Gastroesophageal sphincter (tissue), 3 donors: ENCODE measurements around the gene KRT3.

ENCODE experiments used
- CTCF ChIP-seq, 4 experiments: fragments of 200-600 bp in 2 of 4; fragments of 450-650 bp in 2 of 4; sonication (generic) in 1 of 4; IDR thresholded peaks; one replicate each; pipeline ENCODE4 v1.5.1; 2017 to 2019; ENCODE audit warnings: antibody characterized with exemption in 4 of 4, mild to moderate bottlenecking in 2 of 4, moderate library complexity in 2 of 4
- EP300 ChIP-seq: sonication (generic); formaldehyde crosslinking; IDR thresholded peaks from one replicate; pipeline ENCODE4 v1.6.1; 2017; ENCODE audit warnings: antibody characterized with exemption, mild to moderate bottlenecking
- POLR2A ChIP-seq, 2 donors: fragments of 450-650 bp; IDR thresholded peaks; one replicate each; pipeline ENCODE4 v1.6.1; 2017; ENCODE audit warnings: antibody characterized with exemption in 2 of 2, mild to moderate bottlenecking in 2 of 2, moderate library complexity in 1 of 2
- POLR2AphosphoS5 ChIP-seq: sonication (generic); formaldehyde crosslinking; IDR thresholded peaks from one replicate; pipeline ENCODE4 v1.6.1; 2017; ENCODE audit warnings: antibody characterized with exemption

DNA sequence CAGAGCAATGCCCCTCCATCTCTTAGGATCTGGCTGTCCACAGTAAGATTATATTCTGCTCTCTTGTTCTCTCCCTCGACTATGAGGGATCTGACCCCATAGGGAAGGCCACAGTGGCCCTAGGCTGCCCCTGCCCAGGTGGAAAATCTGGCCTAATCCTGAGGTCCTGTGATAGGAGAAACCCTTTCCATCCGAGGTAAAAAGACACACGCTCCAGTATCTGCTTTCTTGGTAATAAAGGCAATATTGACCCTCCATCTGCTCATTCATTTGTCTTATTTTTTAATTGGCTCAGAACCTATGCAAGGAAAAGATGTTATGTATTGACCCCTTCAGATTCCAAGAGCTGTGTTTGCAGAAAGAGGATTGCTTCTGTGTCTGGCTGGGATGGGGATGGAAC lies 28.5 kb downstream of the KRT3 start:
- no peak for TF ChIP-seq CTCF (IDR thresholded peaks at IDR 0.05)
- no peak for TF ChIP-seq EP300
- no peak for TF ChIP-seq POLR2A (IDR thresholded peaks at IDR 0.05)
- TF ChIP-seq POLR2AphosphoS5: no peak
